GM18951 (cell line): ENCODE results near the gene GPC5.
"Not testable (repeated sequence)": the region's sequence is repeated elsewhere in the genome, so short reads cannot be mapped to it uniquely, and the experiment has no call there.

Source experiments
- POLR2A ChIP-seq: IDR thresholded peaks from 4 replicates; pipeline ENCODE4 v1.6.1; 2011; ENCODE audit warnings: mild to moderate bottlenecking; ENCODE audit not compliant: insufficient read length, insufficient read depth; ENCODE audit errors: extremely low read depth
- in situ Hi-C: fragments of 300-500 bp; cut with MboI; formaldehyde crosslinking; loops from one replicate; pipeline ENCODE4 v1.12.0; 2022; ENCODE audit warnings: low sequenced_read_pairs, mixed read lengths, inconsistent platforms; ENCODE audit not compliant: unreplicated experiment

Gene GPC5

GRCh38 chr13:91398413-91399188 is at the start of gene GPC5:
GPC5 (plus strand) TSS chr13:91398621.
- in situ Hi-C loops = no loop called here
- peak; percentile 60 for TF ChIP-seq POLR2A

- peak; percentile 65 for TF ChIP-seq POLR2A
- in situ Hi-C loops = no loop called here
Observed at GRCh38 chr13:91348906-91349435, 49.5 kb upstream of the GPC5 start.

- in situ Hi-C loops = no loop called here
- TF ChIP-seq POLR2A = no peak
Observed at GRCh38 chr13:91349992-91350911, 48.2 kb upstream of the GPC5 start.

- TF ChIP-seq POLR2A = no peak
- in situ Hi-C loops = no loop called here
Observed at GRCh38 chr13:91351123-91351522, 47.3 kb upstream of the GPC5 start.

- TF ChIP-seq POLR2A = no peak
- in situ Hi-C loops = no loop called here
Observed at GRCh38 chr13:91351980-91352379, 46.4 kb upstream of the GPC5 start.

- in situ Hi-C loops = not testable (repeated sequence)
Observed at GRCh38 chr13:91352891-91353290, 45.5 kb upstream of the GPC5 start.

GRCh38 chr13:91353494-91353893 is 44.9 kb upstream of the GPC5 start:
- no peak for TF ChIP-seq POLR2A
- in situ Hi-C loops = no loop called here

- no peak for TF ChIP-seq POLR2A
Observed at GRCh38 chr13:91355099-91355825, 43.2 kb upstream of the GPC5 start.

GRCh38 chr13:91355826-91356710 is 42.4 kb upstream of the GPC5 start:
- TF ChIP-seq POLR2A = no peak
- in situ Hi-C loops = no loop called here

More at GRCh38 chr13:91355099-91355825, 43.2 kb upstream of the GPC5 start:
- in situ Hi-C loops = no loop called here

- in situ Hi-C loops = no loop called here
- TF ChIP-seq POLR2A = no peak
Observed at GRCh38 chr13:91356919-91357612, 41.4 kb upstream of the GPC5 start.

- in situ Hi-C loops = no loop called here
- TF ChIP-seq POLR2A = peak; percentile 30
Observed at GRCh38 chr13:91357613-91358386, 40.6 kb upstream of the GPC5 start.
